Stimulated activated CD4-positive, alpha-beta T cell treated with anti-CD3 and anti-CD28 coated beads, Interleukin-1b, Interleukin-23, amount 100 ng/mL, for 24 hours (primary cell): ENCODE measurements around the gene OR2T2.
"Not testable (repeated sequence)": the region's sequence is repeated elsewhere in the genome, so short reads cannot be mapped to it uniquely, and the experiment has no call there.

ENCODE experiments used
- DNase-seq, 4 experiments: peaks; one replicate each; pipeline ENCODE4 v3.0.0-alpha.2; 2020; ENCODE audit warnings: low read depth in 4 of 4, low spot score in 1 of 4

The OR2T2 gene, protein sequence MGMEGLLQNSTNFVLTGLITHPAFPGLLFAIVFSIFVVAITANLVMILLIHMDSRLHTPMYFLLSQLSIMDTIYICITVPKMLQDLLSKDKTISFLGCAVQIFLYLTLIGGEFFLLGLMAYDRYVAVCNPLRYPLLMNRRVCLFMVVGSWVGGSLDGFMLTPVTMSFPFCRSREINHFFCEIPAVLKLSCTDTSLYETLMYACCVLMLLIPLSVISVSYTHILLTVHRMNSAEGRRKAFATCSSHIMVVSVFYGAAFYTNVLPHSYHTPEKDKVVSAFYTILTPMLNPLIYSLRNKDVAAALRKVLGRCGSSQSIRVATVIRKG

DNA sequence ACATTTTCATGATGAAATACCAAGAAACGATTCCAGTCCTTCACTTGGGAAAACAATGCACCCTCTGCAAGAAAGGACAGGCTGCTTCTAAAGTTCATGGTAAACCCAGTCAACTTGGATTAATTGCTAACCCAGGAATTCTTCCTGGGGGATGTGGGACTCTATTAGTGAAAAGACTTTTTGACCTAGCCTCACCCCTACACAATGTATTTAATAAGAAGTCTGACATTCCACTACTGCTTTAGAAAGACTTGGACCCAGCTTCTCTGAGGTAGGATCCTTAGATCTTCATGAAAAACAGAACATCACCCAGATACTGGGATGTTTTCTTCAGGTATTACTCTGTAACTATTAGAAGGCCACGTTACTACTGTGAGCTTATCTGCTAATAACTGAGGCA lies at the start of gene OR2T2:
TSS of gene OR2T2 (plus strand) at position 239 of the 400 bp plus-strand sequence. CDS start 7,161 bp downstream, outside the sequence.
- not testable (repeated sequence) for DNase-seq

DNA sequence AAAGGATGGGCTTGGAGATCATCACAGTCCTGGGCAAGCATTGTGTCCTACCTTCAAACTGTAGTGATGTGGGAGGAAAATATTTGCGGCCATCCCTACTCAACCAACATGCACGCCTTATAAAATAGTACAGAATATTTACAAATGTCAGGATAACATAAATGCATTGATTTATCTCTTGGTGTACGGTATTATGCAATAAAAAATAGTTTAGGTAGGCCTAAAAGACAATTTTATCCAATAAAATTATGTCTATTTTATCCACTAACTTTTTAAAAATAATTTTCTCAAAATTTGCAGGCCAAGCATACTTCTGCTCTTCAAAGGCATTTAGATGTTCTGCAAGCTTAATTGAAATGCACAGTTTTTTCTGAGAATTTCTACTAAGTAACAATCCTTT lies 42.7 kb upstream of the OR2T2 start, which contains the start of gene OR2T1:
TSS of gene OR2T1 (plus strand) at position 301 of the 400 bp plus-strand sequence. CDS start 3,100 bp downstream, outside the sequence.
- no peak for DNase-seq

DNA sequence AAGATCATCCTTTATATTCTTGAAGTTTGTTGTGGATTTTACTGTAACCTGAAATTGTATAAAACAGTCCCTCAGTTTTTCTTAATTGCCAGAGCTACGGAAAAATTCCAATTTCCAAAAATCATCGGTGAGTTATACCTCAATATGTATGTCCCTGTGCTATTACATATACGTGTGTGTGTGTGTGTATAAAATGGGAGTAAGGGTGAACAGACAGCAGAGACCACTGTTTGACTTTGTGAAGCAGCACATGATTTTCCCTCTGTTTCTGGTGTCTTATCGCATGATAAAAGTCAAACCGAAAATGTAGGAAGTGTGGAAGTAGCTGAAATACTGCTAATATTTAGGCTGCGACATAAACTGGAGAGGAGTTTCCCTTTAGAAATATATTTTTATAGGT lies 41.4 kb upstream of the OR2T2 start:
- no peak for DNase-seq

DNA sequence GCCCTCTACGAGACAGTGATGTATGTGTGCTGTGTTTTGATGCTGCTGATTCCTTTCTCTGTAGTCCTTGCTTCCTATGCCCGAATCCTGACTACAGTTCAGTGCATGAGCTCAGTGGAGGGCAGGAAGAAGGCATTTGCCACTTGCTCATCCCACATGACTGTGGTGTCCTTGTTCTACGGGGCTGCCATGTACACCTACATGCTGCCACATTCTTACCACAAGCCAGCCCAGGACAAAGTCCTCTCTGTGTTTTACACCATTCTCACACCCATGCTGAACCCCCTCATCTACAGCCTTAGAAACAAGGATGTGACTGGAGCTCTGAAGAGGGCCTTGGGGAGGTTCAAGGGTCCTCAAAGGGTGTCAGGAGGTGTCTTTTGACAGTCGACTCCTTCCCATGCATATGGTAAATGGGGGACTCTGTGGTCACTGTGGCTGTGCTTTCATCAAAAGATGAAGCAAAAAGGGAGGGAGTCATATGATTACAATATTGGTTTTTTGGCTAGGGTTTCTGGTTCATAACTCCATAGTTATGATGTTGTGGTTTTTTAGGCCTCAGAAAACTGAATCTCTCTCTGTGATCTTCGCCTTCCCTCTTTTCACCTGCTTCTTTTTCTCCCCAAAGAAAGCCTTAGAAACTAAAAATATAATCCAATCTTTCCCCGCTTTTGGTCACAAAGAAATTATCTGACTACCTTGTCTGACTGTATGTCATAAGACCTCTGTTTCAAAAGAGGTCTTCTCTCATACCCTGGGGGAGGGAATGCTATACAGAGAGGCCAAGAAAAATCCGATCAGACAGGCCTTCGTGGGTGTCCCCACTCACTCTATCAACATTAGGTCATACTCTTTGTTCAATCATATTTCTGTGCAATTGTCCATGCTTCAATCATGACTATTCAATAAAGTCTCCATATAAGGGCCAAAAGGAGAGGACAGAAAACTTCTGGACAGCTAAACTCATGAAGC lies 38.4 kb upstream of the OR2T2 start:
- DNase-seq, result no peak

DNA sequence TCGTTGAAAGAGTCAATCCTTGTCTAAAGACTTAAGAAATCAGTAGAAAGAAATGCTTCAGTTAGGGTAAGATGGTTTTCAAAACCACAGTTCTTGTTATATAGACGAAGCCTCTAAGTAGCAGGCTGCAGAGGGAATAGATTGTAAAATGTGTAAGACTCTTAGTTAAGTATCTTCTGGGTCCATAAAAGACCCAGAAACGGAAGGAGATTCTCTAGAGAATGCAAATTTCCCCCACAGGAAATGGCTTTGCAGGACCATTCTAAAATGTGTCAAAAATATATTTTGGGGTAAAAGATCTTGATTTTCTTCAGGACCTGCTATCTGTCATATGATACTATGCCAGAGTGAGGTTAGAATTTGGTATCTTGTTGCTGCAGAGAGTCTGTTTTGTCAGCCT lies 29.2 kb upstream of the OR2T2 start:
- DNase-seq, result no peak

DNA sequence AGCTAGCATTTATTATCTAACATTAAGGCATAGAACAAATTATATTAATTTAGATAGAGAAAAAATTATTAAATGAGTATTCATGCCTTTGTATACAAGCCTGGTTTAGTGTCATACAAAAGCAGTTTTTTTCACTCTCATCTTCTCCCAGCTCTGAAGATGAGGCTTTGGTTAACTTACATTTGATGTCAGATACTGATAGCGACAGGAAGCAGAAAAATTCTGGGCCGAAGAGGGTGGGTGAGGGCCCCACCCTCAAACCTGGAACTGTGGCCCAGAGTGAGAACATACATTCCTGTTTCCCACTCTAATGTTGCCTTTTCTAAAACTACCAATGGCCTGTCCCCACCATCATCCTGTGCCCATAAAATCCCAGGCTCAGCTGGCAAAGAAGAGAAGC lies 27.6 kb upstream of the OR2T2 start:
- DNase-seq, result no peak

DNA sequence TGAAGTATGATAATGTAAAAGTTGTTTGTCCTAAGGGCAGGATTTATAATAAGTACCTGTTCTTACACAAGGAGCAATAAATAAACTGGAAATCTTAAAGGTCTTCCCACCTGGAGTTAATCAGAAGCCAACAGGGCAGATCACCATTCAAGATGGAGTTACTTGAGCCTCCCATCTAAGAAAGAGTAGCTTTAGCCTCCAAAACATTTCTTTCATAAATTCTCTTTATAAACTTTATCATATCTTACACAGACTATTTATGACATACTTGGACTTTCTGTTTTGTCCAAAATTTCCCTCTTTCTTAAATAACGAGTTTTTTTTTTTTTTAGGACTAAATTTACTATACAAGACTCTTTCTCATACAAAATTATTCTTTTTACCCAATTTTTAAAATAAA lies 24.1 kb upstream of the OR2T2 start:
- DNase-seq, result no peak

DNA sequence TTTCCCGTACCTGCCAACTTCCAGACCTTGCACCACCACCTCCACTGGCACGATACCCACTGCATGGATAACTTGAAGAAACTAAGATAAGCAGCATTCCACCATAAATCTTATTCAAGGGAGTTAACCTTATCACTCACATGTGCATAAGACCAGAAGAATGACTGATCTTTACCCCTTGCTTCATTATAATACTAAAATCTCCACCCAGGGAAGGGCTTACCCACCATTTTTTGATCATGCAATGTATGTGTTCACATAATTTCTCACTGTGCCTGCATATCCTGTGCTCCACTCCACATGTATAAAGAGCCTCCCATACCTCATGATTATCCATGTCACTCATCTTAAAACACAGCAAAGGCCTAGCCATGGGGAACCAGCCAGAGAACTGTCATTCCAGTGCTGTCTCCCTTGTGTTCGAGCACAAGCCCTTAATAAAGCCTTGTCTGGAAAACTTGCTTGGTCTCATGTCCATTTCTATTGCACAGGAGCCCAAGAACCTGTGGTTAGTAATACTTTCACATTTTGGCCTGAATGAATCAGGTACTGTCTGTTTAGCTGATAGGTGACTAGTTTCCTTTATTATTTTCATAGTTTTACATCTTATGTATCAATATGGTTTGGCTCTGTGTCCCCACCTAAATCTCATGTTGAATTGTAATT lies 17.8 kb upstream of the OR2T2 start:
- not testable (repeated sequence) for DNase-seq

DNA sequence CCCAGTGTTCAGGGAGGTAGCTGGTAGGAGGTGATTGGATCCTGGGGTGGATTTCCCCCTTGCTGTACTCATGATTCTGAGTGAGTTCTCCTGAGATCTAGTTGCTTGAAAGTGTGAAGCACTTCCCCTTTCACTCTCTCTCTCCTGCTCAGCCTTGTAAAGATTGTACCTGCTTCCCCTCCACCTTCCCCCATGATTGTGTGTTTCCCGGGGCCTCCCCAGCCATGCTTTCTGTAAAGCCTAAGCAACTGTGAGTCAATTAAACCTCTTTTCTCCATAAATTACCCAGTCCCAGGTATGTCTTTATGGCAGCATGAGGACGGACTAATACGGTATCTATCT lies 17.3 kb upstream of the OR2T2 start:
- DNase-seq, result not testable (repeated sequence)

DNA sequence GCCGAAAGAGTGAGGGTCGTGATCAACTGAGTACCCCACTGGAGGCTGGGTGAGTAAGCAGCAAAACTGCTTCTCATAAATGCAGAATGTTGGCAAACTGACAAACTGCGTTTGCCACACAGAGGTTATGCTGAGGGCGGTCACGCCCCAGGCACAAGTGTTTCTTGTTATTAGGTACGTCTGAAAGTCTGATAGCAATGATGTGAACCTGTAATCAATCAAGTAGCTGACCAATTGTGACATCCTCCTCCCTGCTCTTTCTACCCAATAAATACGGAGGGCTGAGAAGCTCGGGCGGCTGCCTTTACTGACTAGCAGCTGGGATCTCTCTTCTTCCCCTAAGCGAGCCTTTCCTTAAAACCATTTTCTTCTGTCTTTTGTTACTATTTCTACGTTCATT lies 13.8 kb upstream of the OR2T2 start:
- not testable (repeated sequence) for DNase-seq

DNA sequence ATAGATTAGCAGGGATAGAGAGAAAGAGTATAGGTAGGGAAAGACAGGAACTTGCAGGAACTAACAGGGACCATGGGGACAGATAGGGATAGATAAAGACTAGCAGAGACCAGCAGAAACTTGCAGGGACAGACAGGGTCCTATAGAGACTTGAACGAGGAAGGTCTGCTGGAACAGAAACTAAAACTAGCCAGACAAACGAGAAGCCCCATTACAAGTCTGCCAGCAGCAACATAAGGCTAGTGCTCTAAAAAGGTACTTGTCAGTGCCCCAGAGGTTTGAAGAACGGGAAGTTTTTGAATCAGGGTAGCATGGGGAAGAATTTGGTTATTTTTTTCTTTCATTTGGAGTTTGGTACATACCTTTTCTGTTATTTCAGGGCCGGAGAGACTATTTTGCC lies 13.2 kb upstream of the OR2T2 start:
- not testable (repeated sequence) for DNase-seq

DNA sequence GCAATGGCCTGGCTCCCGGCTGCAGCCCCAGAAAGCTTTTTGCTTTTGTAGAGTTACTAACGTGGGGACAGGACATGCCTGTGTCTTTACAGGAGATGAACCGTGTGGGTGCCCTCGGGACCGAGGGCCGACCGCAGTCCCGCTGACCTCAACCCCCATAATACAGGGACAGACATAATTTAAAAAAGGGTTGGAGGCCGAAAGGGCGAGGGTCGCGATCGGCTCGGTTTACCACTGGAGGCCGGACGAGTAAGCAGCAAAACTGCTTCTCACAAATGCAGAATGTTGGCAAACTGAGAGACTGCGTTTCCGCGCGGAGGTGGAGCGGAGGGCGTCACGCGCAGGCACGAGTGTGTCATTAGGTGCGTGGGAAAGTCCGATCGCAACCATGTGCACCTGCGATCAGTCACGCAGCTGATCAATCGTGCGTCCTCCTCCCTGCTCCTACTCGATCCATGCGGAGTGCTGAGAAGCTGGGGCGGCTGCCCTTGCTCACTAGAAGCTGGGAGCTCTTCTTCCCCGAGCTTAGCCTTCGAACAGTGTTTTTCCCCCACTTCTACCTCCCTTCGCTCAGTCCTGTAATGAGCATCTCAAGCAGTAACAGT lies 11.5 kb upstream of the OR2T2 start:
- not testable (repeated sequence) for DNase-seq

DNA sequence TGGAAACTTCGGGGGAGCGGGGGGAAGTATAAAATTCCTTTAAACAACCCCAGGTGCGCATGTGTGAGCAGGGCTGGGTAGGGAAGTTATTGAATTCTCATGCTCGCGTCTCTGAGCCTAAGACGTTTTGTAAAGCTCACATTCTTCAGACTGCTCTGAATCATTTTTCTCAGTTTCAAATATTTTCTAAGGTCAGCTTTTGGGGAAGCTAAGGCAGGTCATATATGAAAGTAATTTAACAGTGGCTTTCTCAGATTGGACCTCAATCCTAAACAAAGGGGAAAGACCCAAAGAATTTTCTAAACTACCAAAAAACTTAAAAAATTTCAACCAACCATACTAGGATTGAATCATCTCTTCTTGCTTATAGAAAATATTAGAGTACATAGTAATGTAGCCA lies 10.5 kb upstream of the OR2T2 start:
- not testable (repeated sequence) for DNase-seq

DNA sequence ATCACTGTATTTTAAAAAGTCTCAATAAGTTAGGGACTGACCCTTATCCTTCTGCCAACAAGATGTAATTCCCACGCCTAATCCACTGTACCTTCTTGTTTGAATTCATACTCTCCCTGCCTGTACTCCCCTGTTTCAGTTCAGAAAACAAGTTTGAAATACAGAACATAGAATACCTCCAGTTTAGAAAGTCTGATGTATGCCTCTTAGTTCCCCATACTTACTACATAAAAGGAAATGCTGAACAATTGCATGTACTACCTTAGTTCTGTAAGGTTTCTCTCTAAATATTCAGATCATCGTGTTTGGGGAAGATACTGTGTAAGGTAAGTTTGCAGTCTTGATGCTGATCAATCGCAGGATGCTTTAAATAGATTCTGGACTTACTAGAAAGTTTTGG lies 9.1 kb upstream of the OR2T2 start:
- DNase-seq, result not testable (repeated sequence)

DNA sequence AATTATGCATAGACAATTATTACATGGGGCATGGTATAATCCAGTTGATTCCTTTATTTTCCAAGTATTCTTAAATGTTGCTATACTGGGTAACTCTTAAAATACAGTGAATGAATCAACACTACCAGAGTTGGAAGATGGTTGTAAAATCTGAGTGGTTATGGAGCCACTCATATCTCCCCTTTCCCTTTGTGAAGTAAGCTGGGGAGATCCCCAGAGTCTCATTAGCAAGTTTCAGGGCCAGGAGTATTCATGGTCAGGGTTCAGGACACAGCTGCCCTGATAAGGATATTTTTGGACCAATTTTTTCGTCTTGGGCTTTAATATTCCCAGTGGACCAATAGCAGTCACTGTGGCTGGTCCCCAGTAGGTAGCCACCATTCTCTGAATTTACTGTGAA lies 6.8 kb upstream of the OR2T2 start:
- DNase-seq, result not testable (repeated sequence)

DNA sequence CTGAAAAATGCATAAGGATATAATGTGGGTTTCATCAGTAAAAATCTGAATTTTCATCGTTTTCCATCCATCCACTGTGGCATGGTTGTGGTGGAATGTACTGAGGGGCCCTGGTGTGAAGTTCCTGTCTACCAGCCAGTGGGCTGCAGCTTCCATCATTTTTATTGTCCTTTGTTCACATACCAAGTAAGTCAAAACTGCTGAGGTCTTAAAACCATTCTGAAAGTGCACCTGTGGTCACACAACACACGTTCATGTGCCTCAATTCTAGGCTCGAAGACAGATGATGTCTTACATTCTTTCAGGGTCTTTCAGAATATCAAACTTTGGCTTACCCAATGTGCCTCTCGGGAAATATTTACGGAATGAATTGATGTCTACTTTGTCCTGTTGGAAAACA lies 6.2 kb upstream of the OR2T2 start:
- not testable (repeated sequence) for DNase-seq

DNA sequence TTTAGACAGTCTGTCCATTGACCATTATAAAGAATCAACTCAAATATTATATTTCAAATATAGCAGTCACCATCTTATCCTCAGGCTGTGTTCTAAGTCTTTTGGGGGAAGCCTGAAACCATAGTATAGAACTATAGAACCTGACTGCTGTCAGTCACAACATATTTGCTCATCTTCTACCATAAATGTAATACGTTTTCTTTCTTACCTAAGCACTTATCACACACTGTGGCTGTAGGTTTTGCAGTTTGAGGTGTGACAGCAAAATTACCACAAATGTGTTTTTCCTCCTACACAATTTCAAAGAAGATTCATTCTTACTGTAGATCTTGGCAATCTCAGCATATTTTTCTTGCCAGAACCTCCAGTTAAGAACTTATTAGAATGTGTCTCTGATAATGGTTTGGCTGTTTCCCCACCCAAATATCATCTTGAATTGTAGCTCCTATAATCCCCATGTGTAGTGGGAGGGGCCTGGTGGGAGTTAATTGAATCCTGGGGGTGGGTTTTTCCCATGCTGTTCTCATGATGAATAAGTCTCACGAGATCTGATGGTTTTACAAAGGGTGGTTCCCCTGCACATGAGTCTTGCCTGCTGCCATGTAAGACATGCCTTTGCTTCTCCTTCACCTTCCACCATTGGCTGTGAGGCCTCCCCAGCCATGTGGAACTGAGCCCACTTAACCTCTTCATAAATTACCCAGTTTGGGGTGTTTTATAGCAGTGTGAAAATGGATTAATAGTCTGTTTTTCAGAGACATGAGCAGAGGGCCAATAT lies 2.7 kb upstream of the OR2T2 start:
- DNase-seq, result not testable (repeated sequence)

DNA sequence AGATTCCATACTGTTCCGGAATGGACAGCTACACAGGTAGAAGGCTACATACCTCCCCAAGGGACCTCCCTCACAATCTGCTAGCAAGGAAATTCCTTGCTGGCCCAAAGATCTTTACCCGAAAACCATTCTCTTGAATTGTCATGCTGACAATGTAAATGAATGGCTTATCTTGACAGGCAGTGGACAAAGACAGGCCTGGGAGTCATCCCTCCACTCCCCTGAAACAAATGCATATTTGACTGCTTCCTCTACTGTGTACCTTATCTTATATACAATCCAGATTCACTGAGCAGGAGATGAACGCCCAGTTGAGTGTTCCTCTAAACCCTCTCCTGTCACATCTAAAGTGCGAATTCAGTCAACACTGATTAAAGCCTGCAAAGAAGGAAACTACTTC lies 834 bp upstream of the OR2T2 start:
- DNase-seq, result not testable (repeated sequence)

DNA sequence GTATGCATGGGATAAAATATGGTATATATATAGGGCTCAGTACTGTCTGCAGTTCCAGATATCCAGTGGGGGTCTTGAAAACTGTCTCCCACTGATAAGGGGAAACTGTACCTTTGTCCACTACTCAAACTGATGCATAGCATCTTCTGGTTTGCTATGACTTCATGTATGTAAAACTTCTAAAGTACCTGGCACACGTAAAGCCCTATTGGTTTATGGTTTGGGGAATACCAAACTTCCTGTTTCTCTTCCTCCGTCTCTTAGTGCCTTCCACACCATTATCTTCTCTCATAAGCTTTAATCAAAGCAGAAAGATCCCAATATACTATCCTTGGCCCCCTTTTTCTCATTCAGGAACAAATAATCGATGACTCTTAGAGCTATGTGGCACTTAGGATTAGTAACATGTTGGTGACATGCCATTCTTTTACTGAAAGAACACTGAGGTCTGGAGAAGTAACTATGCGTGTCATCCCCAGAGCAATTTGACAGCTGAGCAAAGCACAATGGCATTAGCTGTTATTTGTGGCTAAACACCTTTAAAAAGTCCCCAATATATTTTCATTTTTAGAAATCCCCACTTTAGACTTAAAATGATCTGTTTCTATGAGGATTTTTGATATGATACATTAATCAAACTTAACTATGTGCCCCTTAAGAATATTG lies 3.1 kb downstream of the OR2T2 start:
- not testable (repeated sequence) for DNase-seq
